Colonic mucosa (tissue), 4 donors: ENCODE measurements around the gene CEP19. TPM values are rescaled to one million over a fixed set of nuclear protein-coding genes. Genes with fewer than 3 reads are reported as not detected.

ENCODE experiments used
- DNase-seq: peaks from one replicate; pipeline ENCODE4 v3.0.0-alpha.2; 2020
- H3K27ac ChIP-seq: fragments of 200-600 bp; one replicate; pipeline ENCODE4 v1.8.0; 2021
- H3K27me3 ChIP-seq: fragments of 200-600 bp; one replicate; pipeline ENCODE4 v1.8.0; 2021
- H3K36me3 ChIP-seq: fragments of 200-600 bp; one replicate; pipeline ENCODE4 v1.8.0; 2021
- H3K4me1 ChIP-seq: fragments of 200-600 bp; one replicate; pipeline ENCODE4 v1.8.0; 2021; ENCODE audit warnings: mild to moderate bottlenecking
- H3K4me3 ChIP-seq: fragments of 200-600 bp; one replicate; pipeline ENCODE4 v1.8.0; 2021
- H3K9ac ChIP-seq, 2 donors: one replicate each; pipeline ENCODE4 v1.7.0; 2013; ENCODE audit warnings: control low read depth in 2 of 2, low read depth in 2 of 2, low read length in 2 of 2
- H3K9me3 ChIP-seq: fragments of 200-600 bp; one replicate; pipeline ENCODE4 v1.8.0; 2021
- intact Hi-C: fragments of 100-400 bp; cut with DNase I; formaldehyde crosslinking; loops from one replicate; pipeline ENCODE4 v1.14.1; 2022
- total RNA-seq, 2 donors: library from RNA; stranded (reverse); fragmentation: NEBNext Ultra II Directional in 1 of 2; extraction: Animal tissue kit (Norgen Biotek cat#: 25700) in 1 of 2; gene quantifications; one replicate each; pipeline ENCODE4 v1.2.1, GENCODE V29; 2021
- TF ChIP-seq, protein P1 (sequence below): fragments of 200-600 bp; IDR thresholded peaks from one replicate; pipeline ENCODE4 v1.8.0; 2022; ENCODE audit warnings: antibody characterized with exemption, mild to moderate bottlenecking
- donor health status: healthy.
- donor health status: DM: no; HTN: no; CAD: no.
- donor health status: DM: no; HTN: no; CAD: no.

The CEP19 gene
- total RNA-seq, 2 donors from 2014 or later: 0.56 to 0.89 TPM

DNA sequence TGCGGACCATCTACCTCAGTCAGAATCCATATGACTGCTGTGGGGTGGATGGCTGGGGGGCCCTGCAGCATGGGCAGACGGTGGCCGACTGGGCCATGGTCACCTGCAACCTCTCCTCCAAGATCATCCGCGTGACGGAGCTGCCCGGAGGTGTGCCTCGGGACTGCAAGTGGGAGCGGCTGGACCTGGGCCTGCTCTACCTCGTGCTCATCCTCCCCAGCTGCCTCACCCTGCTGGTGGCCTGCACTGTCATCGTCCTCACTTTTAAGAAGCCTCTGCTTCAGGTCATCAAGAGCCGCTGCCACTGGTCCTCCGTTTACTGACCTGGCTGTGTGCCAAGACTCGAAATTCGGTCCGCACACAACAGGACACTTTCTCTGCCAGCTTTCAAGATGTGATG is 50.6 kb downstream of the CEP19 start:
- H3K4me3 ChIP-seq: no peak overlapping the region
- intact Hi-C loops: no loop called here
- H3K9me3 ChIP-seq: no peaks in the 10 kb centered on the region
- no peak overlapping the region for H3K27ac ChIP-seq
- H3K27me3 ChIP-seq: no peaks in the 10 kb centered on the region
- no peaks in the 10 kb centered on the region for H3K36me3 ChIP-seq
- no peak overlapping the region for H3K9ac ChIP-seq
- TF ChIP-seq, protein P1, sequence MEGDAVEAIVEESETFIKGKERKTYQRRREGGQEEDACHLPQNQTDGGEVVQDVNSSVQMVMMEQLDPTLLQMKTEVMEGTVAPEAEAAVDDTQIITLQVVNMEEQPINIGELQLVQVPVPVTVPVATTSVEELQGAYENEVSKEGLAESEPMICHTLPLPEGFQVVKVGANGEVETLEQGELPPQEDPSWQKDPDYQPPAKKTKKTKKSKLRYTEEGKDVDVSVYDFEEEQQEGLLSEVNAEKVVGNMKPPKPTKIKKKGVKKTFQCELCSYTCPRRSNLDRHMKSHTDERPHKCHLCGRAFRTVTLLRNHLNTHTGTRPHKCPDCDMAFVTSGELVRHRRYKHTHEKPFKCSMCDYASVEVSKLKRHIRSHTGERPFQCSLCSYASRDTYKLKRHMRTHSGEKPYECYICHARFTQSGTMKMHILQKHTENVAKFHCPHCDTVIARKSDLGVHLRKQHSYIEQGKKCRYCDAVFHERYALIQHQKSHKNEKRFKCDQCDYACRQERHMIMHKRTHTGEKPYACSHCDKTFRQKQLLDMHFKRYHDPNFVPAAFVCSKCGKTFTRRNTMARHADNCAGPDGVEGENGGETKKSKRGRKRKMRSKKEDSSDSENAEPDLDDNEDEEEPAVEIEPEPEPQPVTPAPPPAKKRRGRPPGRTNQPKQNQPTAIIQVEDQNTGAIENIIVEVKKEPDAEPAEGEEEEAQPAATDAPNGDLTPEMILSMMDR: no peak
- no peaks in the 10 kb centered on the region for H3K4me1 ChIP-seq
- no peak for DNase-seq

DNA sequence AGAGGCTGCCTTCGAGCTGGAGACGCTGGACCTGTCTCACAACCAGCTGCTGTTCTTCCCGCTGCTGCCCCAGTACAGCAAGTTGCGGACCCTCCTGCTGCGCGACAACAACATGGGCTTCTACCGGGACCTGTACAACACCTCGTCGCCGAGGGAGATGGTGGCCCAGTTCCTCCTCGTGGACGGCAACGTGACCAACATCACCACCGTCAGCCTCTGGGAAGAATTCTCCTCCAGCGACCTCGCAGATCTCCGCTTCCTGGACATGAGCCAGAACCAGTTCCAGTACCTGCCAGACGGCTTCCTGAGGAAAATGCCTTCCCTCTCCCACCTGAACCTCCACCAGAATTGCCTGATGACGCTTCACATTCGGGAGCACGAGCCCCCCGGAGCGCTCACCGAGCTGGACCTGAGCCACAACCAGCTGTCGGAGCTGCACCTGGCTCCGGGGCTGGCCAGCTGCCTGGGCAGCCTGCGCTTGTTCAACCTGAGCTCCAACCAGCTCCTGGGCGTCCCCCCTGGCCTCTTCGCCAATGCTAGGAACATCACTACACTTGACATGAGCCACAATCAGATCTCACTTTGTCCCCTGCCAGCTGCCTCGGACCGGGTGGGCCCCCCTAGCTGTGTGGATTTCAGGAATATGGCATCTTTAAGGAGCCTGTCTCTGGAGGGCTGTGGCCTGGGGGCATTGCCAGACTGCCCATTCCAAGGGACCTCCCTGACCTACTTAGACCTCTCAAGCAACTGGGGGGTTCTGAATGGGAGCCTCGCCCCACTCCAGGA is 51.5 kb downstream of the CEP19 start:
- Histone ChIP-seq H3K9ac (no peak overlapping the region), H3K9me3 (no peaks in the 10 kb centered on the region), H3K36me3 (no peaks in the 10 kb centered on the region), H3K27me3 (no peaks in the 10 kb centered on the region), H3K4me1 (no peaks in the 10 kb centered on the region), H3K4me3 (no peak overlapping the region), H3K27ac (no peak overlapping the region)
- intact Hi-C loops: no loop called here
- TF ChIP-seq, protein P1: no peak
- no peak for DNase-seq

DNA sequence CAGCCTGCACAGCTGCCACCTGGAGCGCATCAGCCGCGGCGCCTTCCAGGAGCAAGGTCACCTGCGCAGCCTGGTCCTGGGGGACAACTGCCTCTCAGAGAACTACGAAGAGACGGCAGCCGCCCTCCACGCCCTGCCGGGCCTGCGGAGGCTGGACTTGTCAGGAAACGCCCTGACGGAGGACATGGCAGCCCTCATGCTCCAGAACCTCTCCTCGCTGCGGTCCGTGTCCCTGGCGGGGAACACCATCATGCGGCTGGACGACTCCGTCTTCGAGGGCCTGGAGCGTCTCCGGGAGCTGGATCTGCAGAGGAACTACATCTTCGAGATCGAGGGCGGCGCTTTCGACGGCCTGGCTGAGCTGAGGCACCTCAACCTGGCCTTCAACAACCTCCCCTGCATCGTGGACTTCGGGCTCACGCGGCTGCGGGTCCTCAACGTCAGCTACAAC is 52.1 kb downstream of the CEP19 start:
- H3K4me3 ChIP-seq: no peak overlapping the region
- H3K36me3 ChIP-seq: no peaks in the 10 kb centered on the region
- no peaks in the 10 kb centered on the region for H3K9me3 ChIP-seq
- intact Hi-C loops: no loop called here
- DNase-seq: no peak
- H3K9ac ChIP-seq: no peak overlapping the region
- TF ChIP-seq, protein P1: no peak
- H3K27ac ChIP-seq: no peak overlapping the region
- H3K4me1 ChIP-seq: no peaks in the 10 kb centered on the region
- no peaks in the 10 kb centered on the region for H3K27me3 ChIP-seq

Other genes with a start within 250 kb of the CEP19 start
- gene RNF168, start 208.5 kb downstream of the CEP19 start, total RNA-seq: 10 to 100 TPM; 30.3 to 34.2 TPM
- not detected for gene SMCO1, start 196.9 kb downstream of the CEP19 start, total RNA-seq
- 10 to 100 TPM in 1 of 2 donors, 1 to 10 TPM in 1; 8.0 to 11.7 TPM for gene WDR53, start 143.7 kb downstream of the CEP19 start, total RNA-seq
- gene FBXO45, start 143.6 kb downstream of the CEP19 start, total RNA-seq: 10 to 100 TPM; 12.1 to 13.9 TPM
- gene NRROS, start 72.6 kb downstream of the CEP19 start, total RNA-seq: 1 to 10 TPM; 2.1 to 2.2 TPM
- 10 to 100 TPM; 19.5 to 23.3 TPM for gene PIGX, start 127 bp upstream of the CEP19 start, total RNA-seq
- gene PAK2, start 27.6 kb upstream of the CEP19 start, total RNA-seq: 10 to 100 TPM; 72.5 to 76.5 TPM
- 10 to 100 TPM; 22.0 to 25.0 TPM for gene SENP5, start 155.7 kb upstream of the CEP19 start, total RNA-seq
- gene NCBP2, start 230.3 kb upstream of the CEP19 start, total RNA-seq: 10 to 100 TPM; 61.8 to 92.8 TPM